Measurements from ENCODE around the gene MDFIC.

Gene MDFIC

DNA sequence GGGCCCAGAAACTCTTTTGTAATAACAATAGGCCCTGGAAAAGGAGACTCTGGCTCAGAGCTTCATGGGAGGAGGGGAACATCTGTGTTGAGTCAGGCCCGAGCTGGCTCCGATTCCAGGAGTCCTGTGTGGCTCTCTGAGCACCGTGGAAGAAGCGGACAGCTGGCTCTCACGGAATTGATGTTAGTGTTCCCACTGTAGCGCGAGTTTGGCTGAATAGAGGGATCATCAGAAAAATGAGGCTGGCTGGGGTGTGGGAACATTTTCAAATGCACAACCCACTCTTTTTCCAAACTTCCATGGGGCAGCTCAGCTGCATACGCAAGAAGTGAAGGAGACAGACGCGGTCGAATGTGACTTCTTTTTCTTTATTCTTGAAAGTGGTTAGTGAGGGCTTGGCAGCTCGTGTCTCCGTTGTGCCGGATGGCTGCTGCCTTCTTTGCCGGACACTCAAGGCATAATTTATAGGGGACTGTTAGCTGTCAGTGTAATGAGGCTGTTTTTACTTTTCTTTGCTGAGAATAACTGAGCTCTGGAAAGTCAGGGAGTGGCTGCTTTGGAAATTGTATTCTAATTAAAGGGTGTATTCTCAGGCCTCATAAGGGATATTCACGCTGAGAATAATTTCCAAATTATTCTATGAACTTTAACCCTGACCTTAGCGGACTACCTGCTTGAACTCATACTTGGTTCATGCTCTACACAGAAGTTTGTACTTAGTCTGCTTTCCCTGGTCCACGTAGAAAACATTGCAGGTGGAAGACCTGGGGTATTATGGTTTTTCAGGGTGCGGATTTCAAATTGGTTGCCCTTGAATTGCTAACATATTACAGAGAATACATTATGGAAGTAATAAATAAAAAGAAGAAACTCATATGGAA is 23.1 kb downstream of the MDFIC start:
- intact Hi-C loops (cut with DNase I), result no loop called here

GRCh38 chr7:114949231-114949630 is 27.3 kb downstream of the MDFIC start:
- DNase-seq, result no peak
- intact Hi-C loops (cut with DNase I), result no loop called here

More for the DNA sequence above, 23.1 kb downstream of the MDFIC start:
- peak in 6 of 10 donors; percentile 12 to 88 (median 47) for DNase-seq

DNA sequence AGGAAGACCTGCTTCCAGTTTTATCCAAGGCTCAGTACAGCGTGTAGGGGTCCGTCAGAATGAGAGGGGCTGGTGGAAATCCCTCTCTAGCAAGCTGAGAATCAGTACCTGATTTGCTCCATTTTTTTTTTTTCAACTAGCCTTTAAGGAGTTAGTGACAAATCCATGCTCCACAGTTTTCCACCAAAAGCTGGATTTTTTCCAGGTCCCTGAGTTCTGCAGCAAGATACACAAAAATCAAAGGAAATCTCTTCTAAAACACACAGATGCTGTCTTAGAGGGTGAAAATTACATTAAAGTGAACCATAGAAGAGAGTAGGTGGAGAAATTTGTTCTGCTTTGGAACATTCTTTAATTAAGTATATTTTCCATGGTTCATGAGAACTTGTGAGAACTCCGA is 30.4 kb downstream of the MDFIC start:
- intact Hi-C loops (cut with DNase I), result no loop called here
- DNase-seq, result no peak

- intact Hi-C loops (cut with DNase I), result no loop called here
- no peak for DNase-seq
Observed at GRCh38 chr7:114953724-114954123, 31.8 kb downstream of the MDFIC start.

DNA sequence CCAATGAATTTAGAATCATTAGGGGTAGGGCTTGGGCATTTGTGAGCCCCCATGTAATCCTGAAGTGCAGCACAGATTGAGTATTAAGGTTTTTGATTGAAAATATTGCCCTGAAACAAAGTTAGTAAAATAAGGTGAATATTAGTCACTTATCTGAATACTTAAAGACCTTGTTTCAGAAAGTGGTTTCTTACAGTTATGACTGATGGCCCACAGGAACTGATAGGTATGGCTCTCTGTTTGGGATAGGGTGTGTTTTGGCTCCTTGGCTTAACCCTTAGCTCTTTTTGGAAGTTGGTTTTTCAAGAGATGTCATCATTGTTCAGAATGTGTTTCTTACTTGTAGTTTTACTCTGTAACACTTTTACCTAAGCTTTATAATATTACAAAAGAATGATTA is 34.8 kb downstream of the MDFIC start:
- intact Hi-C loops (cut with DNase I), result no loop called here
- no peak for DNase-seq

DNA sequence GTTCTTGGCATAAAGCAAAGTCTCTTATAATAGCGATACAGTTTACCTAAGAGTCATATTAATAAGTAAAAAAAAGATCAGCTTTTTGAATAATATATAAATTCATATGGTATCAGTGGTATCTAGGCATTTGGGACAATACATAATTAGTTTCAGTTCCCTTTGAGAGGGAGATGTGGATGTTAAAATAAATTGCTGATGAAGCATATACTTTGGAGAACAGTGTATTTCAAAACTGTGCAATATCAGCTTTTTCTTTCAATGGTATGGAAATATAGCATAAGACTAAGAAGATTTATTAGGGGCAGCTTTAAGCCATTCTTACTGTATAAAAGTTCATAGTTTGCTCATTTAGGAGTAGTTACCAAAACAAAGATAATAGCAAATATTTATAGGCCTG is 35.5 kb downstream of the MDFIC start:
- DNase-seq, result no peak
- intact Hi-C loops (cut with DNase I), result no loop called here

DNA sequence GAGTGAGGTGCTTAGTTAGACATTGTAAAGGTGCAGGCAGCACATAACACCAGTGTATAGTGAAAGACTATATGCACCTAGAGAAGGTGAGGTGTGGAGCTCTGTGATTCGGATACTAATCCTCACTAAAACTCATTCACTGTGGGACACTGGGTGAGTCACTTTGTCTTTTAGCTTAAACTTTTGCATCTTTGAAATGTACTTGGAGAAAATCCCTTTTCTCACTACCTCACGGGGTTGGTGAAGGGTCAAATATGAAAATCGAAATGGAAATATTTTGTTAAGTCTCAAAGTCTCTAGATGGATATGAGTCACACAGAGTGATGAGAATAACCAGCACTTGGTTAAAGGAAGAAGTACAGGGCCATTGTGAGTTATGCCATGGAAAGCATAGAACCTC is 38.0 kb downstream of the MDFIC start:
- intact Hi-C loops (cut with DNase I), result no loop called here
- no peak for DNase-seq

DNA sequence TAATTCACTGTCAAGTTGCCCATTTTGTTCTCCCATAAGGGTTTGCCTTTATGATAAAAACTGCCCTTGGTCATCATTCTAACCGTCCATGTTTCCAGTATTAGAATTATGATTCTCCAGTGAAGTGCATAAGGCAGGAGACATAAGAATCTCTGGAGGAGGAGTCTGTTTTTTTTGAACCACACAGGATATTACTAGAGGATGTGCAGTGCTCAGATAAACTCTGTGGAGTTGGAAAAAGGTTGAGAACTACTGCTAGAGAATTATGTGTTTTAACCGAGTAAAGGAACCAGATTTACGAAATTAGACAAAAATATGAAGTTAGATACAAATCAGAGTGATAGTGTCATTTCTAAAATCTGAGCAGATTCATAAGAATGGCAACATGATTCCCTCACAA is 40.5 kb downstream of the MDFIC start:
- DNase-seq, result no peak
- intact Hi-C loops (cut with DNase I), result no loop called here

DNA sequence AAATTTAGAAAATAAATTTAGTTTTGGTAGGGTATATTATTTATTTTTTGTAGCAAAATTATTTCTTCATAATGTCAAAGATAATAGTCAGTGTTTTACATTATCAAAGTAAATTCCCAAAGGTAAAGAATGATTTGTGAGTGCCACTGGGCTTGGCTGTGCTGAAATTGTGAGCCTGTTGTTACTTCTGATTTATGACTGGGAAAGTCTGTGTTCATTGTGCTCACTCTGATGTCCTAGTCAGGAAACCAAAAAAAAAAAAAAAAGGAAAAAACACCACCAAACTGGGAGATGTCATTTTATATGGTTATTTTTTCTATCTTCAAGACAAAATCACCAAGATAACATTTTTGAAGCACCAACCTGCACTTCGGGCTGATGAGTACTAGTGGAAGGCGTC is 44.3 kb downstream of the MDFIC start:
- no peak for DNase-seq
- intact Hi-C loops (cut with DNase I), result no loop called here

DNA sequence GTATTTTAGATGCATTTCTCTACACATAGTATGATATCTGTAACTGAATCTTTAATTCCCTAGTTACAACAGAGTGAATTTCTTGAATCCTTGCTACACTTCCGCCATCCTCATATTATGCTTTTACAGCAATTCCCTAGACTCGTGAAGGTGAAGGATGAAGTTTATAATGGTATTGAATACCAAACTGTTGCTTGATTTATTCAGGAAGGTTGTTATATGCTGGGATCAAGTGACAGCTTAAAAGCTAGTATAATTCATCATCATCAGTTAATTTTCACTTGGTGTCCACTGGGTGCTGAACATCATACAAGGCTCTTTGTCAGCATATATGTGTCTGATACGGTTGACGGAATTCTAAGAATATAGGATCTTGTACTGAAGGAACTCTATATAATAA is 47.2 kb downstream of the MDFIC start:
- DNase-seq, result no peak
- intact Hi-C loops (cut with DNase I), result no loop called here

DNA sequence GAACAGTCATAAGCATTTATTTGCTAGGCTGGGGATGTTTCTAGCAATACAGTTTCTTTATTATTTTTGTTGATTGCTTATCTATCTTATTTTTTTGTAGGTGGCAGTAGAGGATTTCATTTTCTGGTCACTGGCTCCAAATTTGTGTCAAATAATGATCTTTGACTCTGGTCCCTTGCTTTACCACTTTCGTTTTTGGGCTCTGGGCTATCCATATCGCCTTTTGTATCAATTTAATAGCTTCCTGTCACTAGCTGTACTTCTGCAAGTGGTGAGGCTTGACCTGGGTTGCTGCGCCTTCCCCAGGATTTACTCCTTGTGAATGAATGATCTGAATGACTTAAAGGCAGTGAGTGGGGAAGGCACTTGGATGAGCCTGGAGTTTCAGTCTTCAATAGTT is 48.4 kb downstream of the MDFIC start:
- intact Hi-C loops (cut with DNase I), result no loop called here

GRCh38 chr7:114970732-114971131 is 48.8 kb downstream of the MDFIC start:
- DNase-seq, result no peak
- intact Hi-C loops (cut with DNase I), result no loop called here

More for the DNA sequence above, 48.4 kb downstream of the MDFIC start:
- no peak for DNase-seq

GRCh38 chr7:114972567-114972966 is 50.7 kb downstream of the MDFIC start:
- DNase-seq, result no peak
- intact Hi-C loops (cut with DNase I), result no loop called here

- intact Hi-C loops (cut with DNase I), result no loop called here
- DNase-seq, result no peak
Observed at GRCh38 chr7:114973147-114973546, 51.3 kb downstream of the MDFIC start.

GRCh38 chr7:114975401-114975800 is 53.5 kb downstream of the MDFIC start:
- intact Hi-C loops (cut with DNase I), result no loop called here
- no peak for DNase-seq

DNA sequence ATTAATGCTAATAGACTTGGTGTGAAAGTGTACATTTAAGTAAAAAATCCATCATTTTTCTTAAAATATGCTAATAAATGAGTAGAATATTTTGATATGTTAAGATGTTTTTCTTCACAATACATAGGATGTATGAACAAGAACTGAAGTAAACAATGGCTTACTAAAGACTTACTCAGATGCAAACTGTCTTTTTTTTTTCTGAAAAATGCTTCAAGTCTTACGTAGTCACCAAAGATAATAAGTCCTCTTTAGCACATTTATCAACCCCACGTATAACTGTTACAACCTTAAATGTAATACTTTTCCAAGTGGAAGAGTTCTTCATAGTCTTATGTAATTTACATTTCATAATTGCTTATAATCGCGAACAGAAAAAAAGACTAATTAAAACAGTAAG is 54.8 kb downstream of the MDFIC start:
- DNase-seq, result no peak
- intact Hi-C loops (cut with DNase I), result no loop called here

DNA sequence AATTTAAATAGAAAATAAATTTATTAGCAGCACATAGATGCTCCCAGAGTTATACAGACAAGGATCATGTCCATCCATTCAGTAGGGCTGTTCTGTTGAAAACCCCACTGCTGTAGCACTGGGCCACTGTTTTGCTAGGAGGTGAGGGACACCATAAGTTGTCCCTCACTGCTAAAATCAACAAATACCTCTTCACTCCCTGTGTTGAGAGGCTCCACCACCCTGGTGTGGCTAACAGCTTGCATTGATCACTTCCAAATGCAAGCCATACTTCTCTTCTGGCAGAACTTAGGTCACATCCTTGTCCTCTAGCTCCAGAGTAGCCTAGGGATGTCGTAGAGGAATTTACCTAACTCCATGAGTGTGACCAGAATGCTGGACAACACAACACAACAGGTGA is 55.4 kb downstream of the MDFIC start:
- intact Hi-C loops (cut with DNase I), result no loop called here
- DNase-seq, result no peak

- DNase-seq, result no peak
- intact Hi-C loops (cut with DNase I), result no loop called here
Observed at GRCh38 chr7:114979388-114979787, 57.5 kb downstream of the MDFIC start.

GRCh38 chr7:114979803-114980507 is 58.1 kb downstream of the MDFIC start:
- intact Hi-C loops (cut with DNase I), result no loop called here
- peak in 1 of 10 donors; percentile 49 for DNase-seq

DNA sequence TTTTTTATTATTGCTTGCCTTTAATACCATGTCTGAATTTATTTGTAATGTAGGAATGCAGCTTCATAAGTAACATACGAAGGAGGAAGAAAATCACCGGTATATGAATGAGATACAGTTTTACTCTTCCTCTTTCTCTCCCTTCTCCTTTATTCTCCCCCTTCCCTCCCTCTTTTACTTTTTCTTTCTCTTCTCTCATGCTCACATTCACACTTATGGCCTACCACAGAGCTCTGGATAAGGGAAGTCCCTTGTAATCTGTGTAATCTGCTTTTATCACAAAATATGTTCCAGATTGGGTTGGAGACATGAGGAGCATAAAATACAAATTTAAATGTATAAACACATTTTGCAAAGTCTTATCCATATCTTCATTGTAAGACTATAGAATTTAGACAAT is 59.4 kb downstream of the MDFIC start:
- intact Hi-C loops (cut with DNase I), result no loop called here
- DNase-seq, result no peak

DNA sequence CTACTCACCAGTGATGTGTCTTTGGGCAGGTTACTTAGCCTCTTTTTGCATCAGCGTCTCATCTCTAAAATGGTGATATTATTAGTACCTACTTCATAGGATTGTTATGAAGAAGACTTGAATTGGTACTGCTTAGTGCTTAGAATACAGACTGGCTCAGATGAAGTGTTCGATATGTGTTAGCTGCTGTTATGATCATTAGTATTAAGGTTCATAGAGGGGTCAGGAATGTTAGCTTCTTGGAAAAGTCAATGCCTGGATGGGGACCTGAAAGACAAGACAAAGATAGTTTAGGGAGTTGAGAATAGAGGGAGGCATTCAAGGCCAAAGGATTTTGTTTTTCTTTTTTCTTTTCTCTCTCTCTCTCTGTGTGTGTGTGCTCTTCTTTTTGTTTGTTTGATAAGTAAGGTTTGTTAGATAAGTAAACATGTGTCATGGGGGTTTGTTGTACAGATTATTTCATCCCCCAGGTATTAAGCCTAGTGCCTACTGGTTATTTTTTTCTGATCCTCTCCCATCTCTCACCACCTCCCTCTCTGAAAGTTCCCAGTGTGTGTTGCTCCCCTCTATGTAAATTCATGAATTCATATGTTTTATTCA is 63.3 kb downstream of the MDFIC start:
- intact Hi-C loops (cut with DNase I), result no loop called here
- no peak for DNase-seq
